Endodermal cell (in vitro differentiated cells): Measurements from ENCODE around the gene OTOF. TPM values are rescaled to one million over a fixed set of nuclear protein-coding genes. Genes with fewer than 3 reads are reported as not detected.

Experiments
- DNase-seq: peaks from one replicate; pipeline ENCODE4 v3.0.0-alpha.2; 2017
- H3K27ac ChIP-seq: 2 replicates; pipeline ENCODE4 v1.5.1; 2013; ENCODE audit warnings: mild to moderate bottlenecking, low read depth, low read length, moderate library complexity
- H3K27me3 ChIP-seq: 2 replicates; pipeline ENCODE4 v1.6.1; 2013; ENCODE audit warnings: mild to moderate bottlenecking, low read length, moderate library complexity; ENCODE audit not compliant: insufficient read depth, control insufficient read depth, poor library complexity, severe bottlenecking
- H3K36me3 ChIP-seq: 2 replicates; pipeline ENCODE4 v1.7.0; 2013; ENCODE audit warnings: mild to moderate bottlenecking, low read length, moderate library complexity; ENCODE audit not compliant: control insufficient read depth, insufficient read depth
- H3K4me1 ChIP-seq: one replicate; pipeline ENCODE4 v1.7.0; 2013; ENCODE audit warnings: low read length; ENCODE audit not compliant: control insufficient read depth, insufficient read depth
- H3K4me3 ChIP-seq: 2 replicates; pipeline ENCODE4 v1.5.1; 2013; ENCODE audit warnings: mild to moderate bottlenecking, low read length, moderate library complexity
- H3K9ac ChIP-seq: 2 replicates; pipeline ENCODE4 v1.6.1; 2013; ENCODE audit warnings: mild to moderate bottlenecking, low read length, moderate library complexity; ENCODE audit not compliant: poor library complexity, severe bottlenecking; ENCODE audit errors: extremely low read depth
- H3K9me3 ChIP-seq: 2 replicates; pipeline ENCODE4 v1.6.1; 2013; ENCODE audit warnings: mild to moderate bottlenecking, low read length, moderate library complexity; ENCODE audit not compliant: control insufficient read depth
- H3K27ac Mint-ChIP-seq: 2 replicates; pipeline ENCODE4 v1.8.0; 2020; ENCODE audit warnings: mixed read lengths
- H3K27me3 Mint-ChIP-seq: 2 replicates; pipeline ENCODE4 v1.8.0; 2021; ENCODE audit warnings: mild to moderate bottlenecking, mixed read lengths; ENCODE audit not compliant: insufficient read depth
- H3K36me3 Mint-ChIP-seq: 2 replicates; pipeline ENCODE4 v1.8.0; 2020; ENCODE audit warnings: low read depth, mixed read lengths
- H3K4me1 Mint-ChIP-seq: 2 replicates; pipeline ENCODE4 v1.8.0; 2020; ENCODE audit warnings: mixed read lengths
- H3K4me3 Mint-ChIP-seq: 2 replicates; pipeline ENCODE4 v1.8.0; 2020; ENCODE audit warnings: mild to moderate bottlenecking, moderate library complexity, mixed read lengths
- H3K9me3 Mint-ChIP-seq: 2 replicates; pipeline ENCODE4 v1.8.0; 2020; ENCODE audit warnings: mild to moderate bottlenecking, mixed read lengths
- CTCF ChIP-seq: fragments of 200-600 bp; sonication (generic); conservative IDR thresholded peaks from 2 replicates; pipeline ENCODE4 v1.5.0; 2021; ENCODE audit warnings: antibody characterized with exemption, mild to moderate bottlenecking
- WGBS, 2 experiments: methylation state at CpG; one replicate each; pipeline versions ENCODE4 v1.1.5 to v1.1.7; 2013; ENCODE audit warnings: missing lambda C conversion rate in 2 of 2, mixed read lengths in 1 of 2; ENCODE audit not compliant: insufficient coverage in 1 of 2, insufficient read length in 1 of 2; 5-methylcytosine and 5-hydroxymethylcytosine counted together
- total RNA-seq, 2 donors: library from RNA; stranded (reverse); fragmentation: NEBNext Ultra II Directional in 1 of 2; extraction: Animal tissue kit (Norgen Biotek cat#: 25700) in 1 of 2; gene quantifications; 2 replicates in 1 of 2; 3 replicates in 1 of 2; pipeline ENCODE4 v1.2.1, GENCODE V29; 2021

OTOF gene
- total RNA-seq, 2 donors from 2014 or later = 1.1 to 1.2 TPM

DNA sequence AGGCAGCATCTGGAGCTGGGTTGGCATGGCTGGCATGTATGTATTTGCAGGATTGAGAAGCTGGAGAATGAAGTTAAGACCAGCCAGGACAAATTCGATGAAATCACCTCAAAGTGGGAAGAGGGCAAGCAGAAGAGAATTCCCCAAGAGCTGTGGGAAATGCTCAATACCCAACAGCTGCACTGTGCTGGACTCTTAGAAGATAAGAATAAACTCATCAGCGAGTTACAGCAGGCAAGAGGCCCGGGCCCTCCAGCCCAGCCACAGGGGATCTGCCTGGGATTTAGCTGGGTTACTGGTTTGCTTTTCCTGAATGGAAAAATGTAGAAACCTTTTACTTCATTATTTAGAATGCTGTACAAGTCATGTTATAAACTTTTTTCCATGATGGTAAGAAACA lies 53.7 kb downstream of the OTOF start:
- TF ChIP-seq CTCF = no peak
- H3K27ac ChIP-seq = no peak overlapping the region
- 92 to 93% methylated on average over 2 to 3 of the region's 3 CpGs for WGBS, 2 experiments

DNA sequence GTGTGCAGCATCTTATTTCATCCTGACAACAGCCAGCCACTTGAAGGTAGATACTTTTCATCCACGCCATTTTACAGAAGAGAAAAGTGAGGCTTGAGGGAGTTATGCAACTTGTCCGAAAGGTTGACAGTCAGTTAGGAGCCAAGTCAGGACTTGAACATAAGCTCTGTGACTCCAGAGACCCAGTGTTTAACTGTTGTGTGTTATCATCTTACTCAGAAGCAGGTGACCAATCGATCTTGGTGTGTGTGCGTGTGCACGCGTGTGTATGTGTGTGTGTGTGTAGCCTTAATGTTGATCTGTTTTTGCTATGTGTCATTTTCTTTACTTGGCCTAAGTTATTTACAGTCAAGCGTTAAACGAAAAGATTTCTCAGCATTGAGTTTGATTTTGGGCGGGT lies 54.2 kb downstream of the OTOF start:
- H3K4me1 Mint-ChIP-seq = peaks cover 23% of the 10 kb centered on the region
- H3K9me3 Mint-ChIP-seq = no peaks in the 10 kb centered on the region
- Histone ChIP-seq H3K27me3 (peaks cover 8% of the 10 kb centered on the region), H3K27ac (no peak overlapping the region), H3K36me3 (no peaks in the 10 kb centered on the region), H3K9me3 (no peaks in the 10 kb centered on the region), H3K9ac (no peak overlapping the region), H3K4me1 (peaks cover 9% of the 10 kb centered on the region), H3K4me3 (no peak overlapping the region)
- TF ChIP-seq CTCF = no peak
- H3K27me3 Mint-ChIP-seq = peaks cover 23% of the 10 kb centered on the region
- no peak overlapping the region for H3K4me3 Mint-ChIP-seq
- no peak for DNase-seq
- no peak overlapping the region for H3K27ac Mint-ChIP-seq
- WGBS, 2 experiments = 82 to 88% methylated on average over 7 to 9 of the region's 9 CpGs
- H3K36me3 Mint-ChIP-seq = no peaks in the 10 kb centered on the region

More for the DNA sequence above, 53.7 kb downstream of the OTOF start:
- no peaks in the 10 kb centered on the region for H3K36me3 Mint-ChIP-seq
- Histone ChIP-seq H3K36me3 (no peaks in the 10 kb centered on the region), H3K4me3 (no peak overlapping the region), H3K9me3 (no peaks in the 10 kb centered on the region), H3K27me3 (peaks cover 8% of the 10 kb centered on the region), H3K4me1 (peaks cover 9% of the 10 kb centered on the region), H3K9ac (no peak overlapping the region)
- H3K4me1 Mint-ChIP-seq = peaks cover 23% of the 10 kb centered on the region
- H3K27ac Mint-ChIP-seq = no peak overlapping the region
- no peak overlapping the region for H3K4me3 Mint-ChIP-seq
- DNase-seq = no peak
- peaks cover 27% of the 10 kb centered on the region for H3K27me3 Mint-ChIP-seq
- no peaks in the 10 kb centered on the region for H3K9me3 Mint-ChIP-seq

- Mint-ChIP-seq H3K27ac (peak overlapping the region; percentile 79), H3K27me3 (peaks cover 17% of the 10 kb centered on the region), H3K9me3 (no peaks in the 10 kb centered on the region), H3K4me1 (peaks cover 23% of the 10 kb centered on the region), H3K4me3 (no peak overlapping the region), H3K36me3 (no peaks in the 10 kb centered on the region)
- peak; percentile 72 for DNase-seq
- H3K9me3 ChIP-seq = no peaks in the 10 kb centered on the region
- H3K4me3 ChIP-seq = no peak overlapping the region
- no peak overlapping the region for H3K27ac ChIP-seq
- peaks cover 8% of the 10 kb centered on the region for H3K27me3 ChIP-seq
- no peak for TF ChIP-seq CTCF
- 73 to 77% methylated on average over 7 to 9 of the region's 9 CpGs for WGBS, 2 experiments
- no peak overlapping the region for H3K9ac ChIP-seq
- peaks cover 9% of the 10 kb centered on the region for H3K4me1 ChIP-seq
- H3K36me3 ChIP-seq = no peaks in the 10 kb centered on the region
Measured at GRCh38 chr2:26422947-26423629, 54.8 kb downstream of the OTOF start.
